WTC11 (cell line): ENCODE data around the gene MYO18B.

Experiments used
- ARID4B ChIP-seq: sonication (generic); formaldehyde crosslinking; IDR thresholded peaks from 2 replicates; pipeline ENCODE4 v1.8.0; 2023; ENCODE audit warnings: missing genetic modification reagents, mild to moderate bottlenecking, borderline replicate concordance
- ATF3 ChIP-seq: sonication (generic); formaldehyde crosslinking; conservative IDR thresholded peaks from 2 replicates; pipeline ENCODE4 v1.8.1; 2022; ENCODE audit warnings: mild to moderate bottlenecking, missing genetic modification reagents
- ATF6 ChIP-seq: sonication (generic); formaldehyde crosslinking; IDR thresholded peaks from 2 replicates; pipeline ENCODE4 v1.8.1; 2023; ENCODE audit warnings: mild to moderate bottlenecking, missing genetic modification reagents
- CREB1 ChIP-seq: sonication (generic); formaldehyde crosslinking; IDR thresholded peaks from 2 replicates; pipeline ENCODE4 v1.8.0; 2023; ENCODE audit warnings: mild to moderate bottlenecking, missing genetic modification reagents
- ESRRA ChIP-seq: sonication (generic); formaldehyde crosslinking; IDR thresholded peaks from 2 replicates; pipeline ENCODE4 v1.8.1; 2022; ENCODE audit warnings: mild to moderate bottlenecking, missing genetic modification reagents, borderline replicate concordance
- HMGA2 ChIP-seq: fragments of 250-450 bp; sonication (Bioruptor Pico); IDR thresholded peaks from 2 replicates; pipeline ENCODE4 v1.4.0; 2021; ENCODE audit warnings: mild to moderate bottlenecking, moderate library complexity
- MXD4 ChIP-seq: fragments of 250-450 bp; sonication (Bioruptor Pico); IDR thresholded peaks from 2 replicates; pipeline ENCODE4 v1.8.0; 2021; ENCODE audit warnings: mild to moderate bottlenecking, moderate library complexity, borderline replicate concordance
- NR1H2 ChIP-seq: sonication (generic); formaldehyde crosslinking; IDR thresholded peaks from 2 replicates; pipeline ENCODE4 v1.9.0; 2021; ENCODE audit warnings: mild to moderate bottlenecking, moderate library complexity, missing genetic modification reagents
- STAT6 ChIP-seq: sonication (generic); formaldehyde crosslinking; conservative IDR thresholded peaks from 2 replicates; pipeline ENCODE4 v1.8.1; 2023; ENCODE audit warnings: mild to moderate bottlenecking, low read depth, missing genetic modification reagents, moderate library complexity
- TP53 ChIP-seq: sonication (generic); formaldehyde crosslinking; IDR thresholded peaks from 2 replicates; pipeline ENCODE4 v1.8.1; 2023; ENCODE audit warnings: mild to moderate bottlenecking, missing genetic modification reagents
- USF1 ChIP-seq: sonication (generic); formaldehyde crosslinking; IDR thresholded peaks from 2 replicates; pipeline ENCODE4 v1.8.0; 2022; ENCODE audit warnings: mild to moderate bottlenecking, missing genetic modification reagents
- USF2 ChIP-seq: sonication (generic); formaldehyde crosslinking; IDR thresholded peaks from 2 replicates; pipeline ENCODE4 v1.8.1; 2023; ENCODE audit warnings: mild to moderate bottlenecking, missing genetic modification reagents, moderate library complexity
- TF ChIP-seq, protein P1 (sequence below): fragments of 200-600 bp; IDR thresholded peaks from 2 replicates; pipeline ENCODE4 v1.8.0; 2022; ENCODE audit warnings: antibody characterized with exemption
- TF ChIP-seq, protein P2 (sequence below): fragments of 250-450 bp; sonication (Bioruptor Pico); conservative IDR thresholded peaks from 2 replicates; pipeline ENCODE4 v1.9.0; 2021; ENCODE audit warnings: mild to moderate bottlenecking

- TF ChIP-seq, protein P1, sequence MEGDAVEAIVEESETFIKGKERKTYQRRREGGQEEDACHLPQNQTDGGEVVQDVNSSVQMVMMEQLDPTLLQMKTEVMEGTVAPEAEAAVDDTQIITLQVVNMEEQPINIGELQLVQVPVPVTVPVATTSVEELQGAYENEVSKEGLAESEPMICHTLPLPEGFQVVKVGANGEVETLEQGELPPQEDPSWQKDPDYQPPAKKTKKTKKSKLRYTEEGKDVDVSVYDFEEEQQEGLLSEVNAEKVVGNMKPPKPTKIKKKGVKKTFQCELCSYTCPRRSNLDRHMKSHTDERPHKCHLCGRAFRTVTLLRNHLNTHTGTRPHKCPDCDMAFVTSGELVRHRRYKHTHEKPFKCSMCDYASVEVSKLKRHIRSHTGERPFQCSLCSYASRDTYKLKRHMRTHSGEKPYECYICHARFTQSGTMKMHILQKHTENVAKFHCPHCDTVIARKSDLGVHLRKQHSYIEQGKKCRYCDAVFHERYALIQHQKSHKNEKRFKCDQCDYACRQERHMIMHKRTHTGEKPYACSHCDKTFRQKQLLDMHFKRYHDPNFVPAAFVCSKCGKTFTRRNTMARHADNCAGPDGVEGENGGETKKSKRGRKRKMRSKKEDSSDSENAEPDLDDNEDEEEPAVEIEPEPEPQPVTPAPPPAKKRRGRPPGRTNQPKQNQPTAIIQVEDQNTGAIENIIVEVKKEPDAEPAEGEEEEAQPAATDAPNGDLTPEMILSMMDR = no peak
- TF ChIP-seq ARID4B (CRISPR knock-in tag) (no peak), TP53 (CRISPR knock-in tag) (no peak), ESRRA (no peak), STAT6 (CRISPR knock-in tag) (no peak), ATF3 (CRISPR knock-in tag) (no peak), HMGA2 (CRISPR knock-in tag) (no peak), MXD4 (no peak), USF1 (CRISPR knock-in tag) (no peak), ATF6 (no peak), CREB1 (CRISPR knock-in tag) (no peak), NR1H2 (no peak), USF2 (no peak)
- TF ChIP-seq, protein P2, sequence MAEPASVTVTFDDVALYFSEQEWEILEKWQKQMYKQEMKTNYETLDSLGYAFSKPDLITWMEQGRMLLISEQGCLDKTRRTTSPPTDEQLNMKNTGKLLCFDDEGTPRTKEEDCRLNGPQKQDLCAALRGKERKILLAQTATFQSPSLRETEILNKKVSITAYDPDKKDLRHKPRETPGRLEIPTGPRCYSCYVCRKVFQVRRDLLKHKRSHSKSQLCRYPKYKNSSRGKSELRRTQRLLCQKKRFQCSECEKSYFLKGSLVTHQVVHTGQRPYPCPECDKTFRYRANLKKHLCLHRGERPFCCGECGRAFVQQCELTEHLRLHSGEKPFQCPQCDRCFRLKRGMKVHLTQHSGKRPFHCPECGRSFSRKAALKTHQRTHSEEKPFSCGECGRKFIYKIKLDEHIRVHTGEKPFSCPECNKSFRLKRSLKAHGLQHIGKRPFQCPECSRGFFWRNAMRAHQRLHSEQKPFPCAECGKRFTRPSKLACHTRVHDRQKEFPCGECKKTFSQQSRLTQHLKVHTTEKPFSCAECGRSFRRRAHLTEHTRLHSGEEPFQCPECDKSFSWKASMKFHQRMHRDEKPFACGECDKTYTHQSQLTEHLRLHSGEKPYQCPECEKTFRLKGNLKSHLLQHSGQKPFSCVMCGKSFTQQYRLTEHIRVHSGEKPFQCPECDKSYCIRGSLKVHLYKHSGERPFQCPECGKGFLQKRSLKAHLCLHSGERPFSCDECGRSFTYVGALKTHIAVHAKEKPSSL (CRISPR knock-in tag) = no peak
Observed at GRCh38 chr22:26027341-26027740, 285.4 kb downstream of the MYO18B start.
